HEK293 (cell line): ENCODE data around the gene PLAAT1.

ENCODE experiments used
- CTCF ChIA-PET: fragments of 350-600 bp; formaldehyde crosslinking; extraction: SDS; loops from one replicate; lab custom pipeline; 2021; ENCODE audit warnings: antibody characterized with exemption; lab: Yijun Ruan, JAX
- POLR2A ChIA-PET: fragments of 300-600 bp; formaldehyde crosslinking; extraction: SDS; loops from one replicate; lab custom pipeline; 2020; ENCODE audit warnings: antibody characterized with exemption, inconsistent platforms; lab: Yijun Ruan, JAX
- H3K27ac ChIP-seq: fragments of 200-500 bp; sonication (Bioruptor generic); 2 replicates; pipeline ENCODE4 v1.5.1; 2014; ENCODE audit warnings: low read depth, low read length, control low read depth, inconsistent platforms; ENCODE audit errors: extremely low read depth
- H3K36me3 ChIP-seq, 2 experiments: fragments of 200-500 bp in 1 of 2; sonication (Bioruptor generic) in 1 of 2; 1 replicate in 1 of 2; 2 replicates in 1 of 2; pipeline ENCODE4 v1.5.1; 2014 to 2017; ENCODE audit warnings: inconsistent platforms in 2 of 2, low read length in 2 of 2; ENCODE audit not compliant: control insufficient read depth in 2 of 2, insufficient read depth in 1 of 2
- H3K4me1 ChIP-seq: fragments of 200-500 bp; sonication (Bioruptor generic); 2 replicates; pipeline ENCODE4 v1.5.1; 2014; ENCODE audit warnings: mild to moderate bottlenecking, low read length, inconsistent platforms; ENCODE audit not compliant: control insufficient read depth, insufficient read depth
- H3K4me3 ChIP-seq: 2 replicates; pipeline ENCODE4 v1.5.1; 2011; ENCODE audit warnings: low read depth, mild to moderate bottlenecking, control low read depth, low read length, moderate library complexity
- H3K9me3 ChIP-seq: fragments of 200-500 bp; sonication (Bioruptor generic); 2 replicates; pipeline ENCODE4 v1.5.1; 2014; ENCODE audit warnings: low read depth, low read length, inconsistent platforms; ENCODE audit not compliant: control insufficient read depth, insufficient read depth
- HOXA7 ChIP-seq: sonication (generic); formaldehyde crosslinking; IDR thresholded peaks from 2 replicates; pipeline ENCODE4 v1.8.1; 2022; ENCODE audit warnings: missing genetic modification reagents, borderline replicate concordance
- KLF1 ChIP-seq: fragments of 450-650 bp; formaldehyde crosslinking; IDR thresholded peaks from 2 replicates; pipeline ENCODE4 v1.5.1; 2016; ENCODE audit warnings: missing biosample characterization, missing genetic modification characterization
- KLF17 ChIP-seq: fragments of 450-650 bp; formaldehyde crosslinking; IDR thresholded peaks from 2 replicates; pipeline ENCODE4 v1.5.1; 2016; ENCODE audit warnings: missing biosample characterization, missing genetic modification characterization
- KLF7 ChIP-seq: fragments of 450-650 bp; formaldehyde crosslinking; IDR thresholded peaks from 2 replicates; pipeline ENCODE4 v1.5.1; 2016; ENCODE audit warnings: missing biosample characterization, missing genetic modification characterization, borderline replicate concordance
- MZF1 ChIP-seq: fragments of 450-650 bp; formaldehyde crosslinking; IDR thresholded peaks from 2 replicates; pipeline ENCODE4 v1.5.1; 2017; ENCODE audit warnings: missing biosample characterization, missing genetic modification characterization, borderline replicate concordance
- PRDM1 ChIP-seq: fragments of 450-650 bp; formaldehyde crosslinking; IDR thresholded peaks from 2 replicates; pipeline ENCODE4; 2016; ENCODE audit warnings: missing biosample characterization, missing genetic modification characterization
- SALL2 ChIP-seq: fragments of 450-650 bp; formaldehyde crosslinking; IDR thresholded peaks from 2 replicates; pipeline ENCODE4 v1.5.0; 2017; ENCODE audit warnings: missing biosample characterization, mild to moderate bottlenecking, missing genetic modification characterization, borderline replicate concordance
- SCRT2 ChIP-seq: fragments of 450-650 bp; formaldehyde crosslinking; IDR thresholded peaks from 2 replicates; pipeline ENCODE4 v1.5.1; 2016; ENCODE audit warnings: missing biosample characterization, missing genetic modification characterization
- ZBTB7A ChIP-seq: fragments of 450-650 bp; formaldehyde crosslinking; IDR thresholded peaks from 2 replicates; pipeline ENCODE4 v1.5.1; 2016; ENCODE audit warnings: low read depth, missing biosample characterization, missing genetic modification characterization
- ZFHX2 ChIP-seq: fragments of 450-650 bp; formaldehyde crosslinking; conservative IDR thresholded peaks from 2 replicates; pipeline ENCODE4 v1.5.1; 2016; ENCODE audit warnings: missing biosample characterization, missing genetic modification characterization
- ZFP37 ChIP-seq: fragments of 450-650 bp; formaldehyde crosslinking; IDR thresholded peaks from 2 replicates; pipeline ENCODE4 v1.5.1; 2016; ENCODE audit warnings: missing biosample characterization, missing genetic modification characterization
- ZNF175 ChIP-seq: fragments of 450-650 bp; formaldehyde crosslinking; IDR thresholded peaks from 2 replicates; pipeline ENCODE4 v1.5.1; 2016; ENCODE audit warnings: missing biosample characterization, missing genetic modification characterization
- ZNF221 ChIP-seq: fragments of 450-650 bp; formaldehyde crosslinking; IDR thresholded peaks from 2 replicates; pipeline ENCODE4 v1.5.1; 2017; ENCODE audit warnings: missing biosample characterization, missing genetic modification characterization, borderline replicate concordance
- ZNF239 ChIP-seq: fragments of 450-650 bp; formaldehyde crosslinking; IDR thresholded peaks from 2 replicates; pipeline ENCODE4 v1.5.1; 2016; ENCODE audit warnings: missing biosample characterization, missing genetic modification characterization
- ZNF335 ChIP-seq: fragments of 450-650 bp; formaldehyde crosslinking; conservative IDR thresholded peaks from 2 replicates; pipeline ENCODE4 v1.5.1; 2016; ENCODE audit warnings: missing biosample characterization, missing genetic modification characterization
- ZNF391 ChIP-seq: fragments of 450-650 bp; formaldehyde crosslinking; IDR thresholded peaks from 2 replicates; pipeline ENCODE4 v1.5.1; 2016; ENCODE audit warnings: low read depth, missing biosample characterization, missing genetic modification characterization, borderline replicate concordance
- ZNF501 ChIP-seq: fragments of 450-650 bp; formaldehyde crosslinking; IDR thresholded peaks from 2 replicates; pipeline ENCODE4 v1.5.1; 2016; ENCODE audit warnings: missing biosample characterization, missing genetic modification characterization
- ZNF513 ChIP-seq: fragments of 450-650 bp; IDR thresholded peaks from 2 replicates; pipeline ENCODE4 v1.5.1; 2018; ENCODE audit warnings: missing biosample characterization, missing genetic modification characterization
- ZNF529 ChIP-seq: fragments of 450-650 bp; formaldehyde crosslinking; IDR thresholded peaks from 2 replicates; pipeline ENCODE4 v1.5.1; 2017; ENCODE audit warnings: missing genetic modification characterization, missing biosample characterization; ENCODE audit not compliant: insufficient replicate concordance
- ZNF530 ChIP-seq: fragments of 450-650 bp; formaldehyde crosslinking; IDR thresholded peaks from 2 replicates; pipeline ENCODE4 v1.5.1; 2016; ENCODE audit warnings: low read depth, missing biosample characterization, missing genetic modification characterization
- ZNF610 ChIP-seq: fragments of 450-650 bp; formaldehyde crosslinking; IDR thresholded peaks from 2 replicates; pipeline ENCODE4 v1.5.1; 2016; ENCODE audit warnings: missing biosample characterization, missing genetic modification characterization, borderline replicate concordance
- ZNF626 ChIP-seq: fragments of 450-650 bp; sonication (Bioruptor Pico); formaldehyde crosslinking; IDR thresholded peaks from 2 replicates; pipeline ENCODE4 v1.5.1; 2018; ENCODE audit warnings: missing biosample characterization, missing genetic modification characterization, inconsistent platforms
- ZNF629 ChIP-seq: fragments of 450-650 bp; formaldehyde crosslinking; IDR thresholded peaks from 2 replicates; pipeline ENCODE4 v1.5.1; 2017; ENCODE audit warnings: missing biosample characterization, missing genetic modification characterization
- ZNF639 ChIP-seq: fragments of 450-650 bp; formaldehyde crosslinking; IDR thresholded peaks from 2 replicates; pipeline ENCODE4 v1.5.1; 2016; ENCODE audit warnings: missing biosample characterization, missing genetic modification characterization
- ZNF658 ChIP-seq: fragments of 450-650 bp; formaldehyde crosslinking; IDR thresholded peaks from 2 replicates; pipeline ENCODE4; 2016; ENCODE audit warnings: missing biosample characterization, missing genetic modification characterization
- ZNF670 ChIP-seq: fragments of 450-650 bp; formaldehyde crosslinking; IDR thresholded peaks from 2 replicates; pipeline ENCODE4 v1.5.1; 2016; ENCODE audit warnings: missing biosample characterization, missing genetic modification characterization, low read depth
- ZNF776 ChIP-seq: fragments of 450-650 bp; formaldehyde crosslinking; IDR thresholded peaks from 2 replicates; pipeline ENCODE4 v1.5.0; 2017; ENCODE audit warnings: missing biosample characterization, missing genetic modification characterization, borderline replicate concordance
- ZSCAN4 ChIP-seq: fragments of 450-650 bp; formaldehyde crosslinking; IDR thresholded peaks from 2 replicates; pipeline ENCODE4 v1.5.1; 2017; ENCODE audit warnings: missing biosample characterization, missing genetic modification characterization

PLAAT1 gene

GRCh38 chr3:193241716-193242115 is 694 bp downstream of the PLAAT1 start:
- Histone ChIP-seq H3K4me3 (peak overlapping the region; percentile 60), H3K4me1 (no peaks in the 10 kb centered on the region), H3K9me3 (no peaks in the 10 kb centered on the region), H3K36me3 (no peaks in the 10 kb centered on the region), H3K27ac (peak overlapping the region; percentile 80)
- CTCF ChIA-PET: interaction anchor here (0.7 to 0.8 kb wide), 2 partner anchors 40 to 675 kb away, joined by 3 to 4 read pairs; no protein-coding TSS in a partner anchor
- POLR2A ChIA-PET: no interaction called here
- TF ChIP-seq KLF7 (tag by site-specific recombination) (no peak), PRDM1 (tag by site-specific recombination) (0 out of 2 replicates have a peak, but pooled peaks have one; percentile 4)

- Histone ChIP-seq H3K36me3 (no peaks in the 10 kb centered on the region), H3K4me3 (no peak overlapping the region), H3K4me1 (no peaks in the 10 kb centered on the region), H3K9me3 (no peaks in the 10 kb centered on the region), H3K27ac (no peak overlapping the region)
- CTCF ChIA-PET: interaction anchor here (0.6 to 0.7 kb wide), 2 partner anchors 20 to 358 kb away, joined by 4 read pairs; no protein-coding TSS in a partner anchor
- TF ChIP-seq SCRT2 (tag by site-specific recombination) (peak; percentile 71), SALL2 (tag by site-specific recombination) (no peak), KLF17 (no peak), ZNF776 (tag by site-specific recombination) (no peak), ZNF529 (tag by site-specific recombination) (no peak), ZNF221 (no peak), ZNF239 (tag by site-specific recombination) (no peak), ZNF501 (tag by site-specific recombination) (no peak), HOXA7 (CRISPR knock-in tag) (no peak), KLF1 (tag by site-specific recombination) (no peak), ZNF658 (tag by site-specific recombination) (no peak), ZNF513 (tag by site-specific recombination) (no peak), ZFHX2 (peak; percentile 40)
- TF ChIP-seq, all 188 proteins: peak for 2
- POLR2A ChIA-PET: no interaction called here
Observed at GRCh38 chr3:193243571-193243970, 2.5 kb downstream of the PLAAT1 start.

- H3K36me3 ChIP-seq: no peaks in the 10 kb centered on the region
- no peaks in the 10 kb centered on the region for H3K9me3 ChIP-seq
- H3K4me1 ChIP-seq: no peaks in the 10 kb centered on the region
- POLR2A ChIA-PET: no interaction called here
- H3K4me3 ChIP-seq: no peak overlapping the region
- no peak overlapping the region for H3K27ac ChIP-seq
- CTCF ChIA-PET: no interaction called here
- TF ChIP-seq ZNF335 (no peak), ZNF175 (tag by site-specific recombination) (no peak), ZNF629 (tag by site-specific recombination) (no peak), ZNF391 (tag by site-specific recombination) (peak; percentile 46; the same call in 1 of the 2 replicates), ZNF670 (tag by site-specific recombination) (no peak), ZNF529 (tag by site-specific recombination) (peak; percentile 38), ZNF626 (tag by site-specific recombination) (peak; percentile 96), ZNF530 (tag by site-specific recombination) (no peak), ZNF639 (tag by site-specific recombination) (peak; percentile 54; the same call in 1 of the 2 replicates), ZBTB7A (tag by site-specific recombination) (no peak), ZFP37 (no peak), ZSCAN4 (tag by site-specific recombination) (no peak), ZNF610 (tag by site-specific recombination) (peak; percentile 63), MZF1 (tag by site-specific recombination) (0 out of 2 replicates have a peak, but pooled peaks have one; percentile 24)
Observed at GRCh38 chr3:193248848-193249468, 7.9 kb downstream of the PLAAT1 start.
